Kidney capillary endothelial cell (primary cell): ENCODE data around the gene COLEC11.

Source experiments
- DNase-seq: peaks from one replicate; pipeline ENCODE4 v3.0.0-alpha.2; 2018; ENCODE audit warnings: low spot score

The COLEC11 gene

DNA sequence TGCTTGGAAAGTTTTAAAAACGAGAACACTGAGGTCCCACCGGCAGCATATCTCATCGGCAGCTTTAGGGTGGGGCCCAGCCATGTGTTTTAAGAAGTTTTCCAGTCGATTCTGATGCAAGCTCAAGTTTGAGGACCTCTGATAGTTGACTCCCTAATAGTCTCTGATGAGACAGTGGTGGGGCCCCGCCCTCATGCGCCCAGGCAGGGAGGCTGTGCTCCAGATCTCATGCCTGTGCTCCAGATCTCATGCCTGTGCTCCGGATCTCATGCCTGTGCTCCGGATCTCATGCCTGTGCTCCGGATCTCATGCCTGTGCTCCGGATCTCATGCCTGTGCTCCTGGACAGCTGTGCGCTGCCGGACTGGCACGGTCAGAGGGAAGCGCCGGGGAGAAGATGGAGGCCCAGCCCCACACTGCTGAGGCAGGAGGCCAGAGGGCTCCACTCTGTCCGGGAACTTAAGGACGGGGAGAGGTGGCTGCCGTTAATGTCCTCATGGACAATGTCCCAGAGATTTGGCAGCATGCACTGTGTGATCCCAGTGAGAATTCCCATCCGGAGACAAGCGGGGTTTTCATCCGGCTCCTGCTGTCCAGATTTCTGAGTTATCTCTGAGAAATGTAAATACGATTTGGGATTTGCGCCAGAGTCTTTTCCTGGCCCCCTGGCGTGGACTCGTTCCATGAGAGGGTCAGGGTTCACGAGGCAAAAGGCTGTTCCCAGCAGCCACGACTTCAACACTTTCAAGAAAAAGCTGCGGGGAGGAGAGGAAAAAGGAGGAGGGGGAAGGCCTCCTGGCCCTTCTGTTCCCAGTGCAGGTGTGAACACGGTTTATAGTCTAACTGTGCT is 9.4 kb upstream of the COLEC11 start:
- DNase-seq: no peak

DNA sequence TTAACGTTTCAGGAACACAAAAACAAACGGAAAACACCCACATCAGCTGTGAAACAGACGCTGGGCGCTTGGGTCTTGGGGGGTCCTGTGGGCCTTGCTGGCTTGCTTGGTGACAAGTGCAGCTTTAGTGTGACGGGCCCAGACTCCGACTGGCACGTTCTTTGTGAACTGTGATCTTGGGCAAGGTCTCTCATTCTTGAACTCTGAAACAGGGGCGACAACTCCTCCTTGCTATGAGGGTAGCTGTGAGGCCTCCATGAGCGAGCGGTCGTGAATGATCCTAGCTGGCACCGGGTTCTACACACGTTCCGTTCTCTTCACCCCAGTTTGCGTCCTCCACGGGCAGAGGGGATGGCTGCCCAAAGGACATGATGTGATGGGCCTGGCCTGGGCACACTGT is 8.7 kb upstream of the COLEC11 start:
- DNase-seq: no peak

DNA sequence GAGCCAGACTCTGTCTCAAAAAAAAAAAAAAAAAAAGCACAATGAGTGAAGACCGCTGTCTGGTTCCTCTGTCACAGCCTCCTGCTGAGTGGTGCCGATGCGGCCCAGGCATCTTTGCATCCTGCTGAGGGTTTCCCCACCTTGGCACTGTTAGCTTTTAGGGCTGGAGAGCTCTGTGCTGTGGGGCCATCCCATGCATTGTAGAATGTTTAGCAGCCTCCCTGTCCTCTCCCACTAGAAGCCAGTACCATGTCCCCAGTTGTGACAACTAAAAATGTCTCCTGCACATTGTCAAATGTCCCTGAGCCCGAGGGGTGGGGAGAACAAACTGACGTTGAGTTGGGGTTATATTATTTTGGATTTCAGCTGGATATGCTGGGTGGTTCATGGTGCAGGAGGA is 7.9 kb upstream of the COLEC11 start:
- no peak for DNase-seq

DNA sequence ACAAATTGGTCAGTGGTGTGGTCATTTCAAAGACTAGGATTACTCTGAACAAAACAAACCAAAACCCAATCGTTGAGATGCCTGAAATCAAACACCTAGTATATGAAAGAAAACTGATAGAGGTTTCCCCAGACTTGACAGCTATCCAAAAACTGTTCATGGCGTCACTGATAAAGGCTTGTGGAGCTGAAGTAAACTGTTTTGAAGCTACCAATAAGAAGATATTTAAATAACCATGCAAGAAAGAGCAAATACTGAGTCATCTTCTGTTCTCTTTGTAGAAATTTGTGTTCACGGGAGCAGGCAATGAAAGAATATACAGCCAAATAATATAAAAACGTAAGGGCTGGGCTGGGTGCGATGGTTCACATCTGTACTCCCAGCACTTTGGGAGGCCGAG is 7.5 kb upstream of the COLEC11 start:
- DNase-seq: no peak

DNA sequence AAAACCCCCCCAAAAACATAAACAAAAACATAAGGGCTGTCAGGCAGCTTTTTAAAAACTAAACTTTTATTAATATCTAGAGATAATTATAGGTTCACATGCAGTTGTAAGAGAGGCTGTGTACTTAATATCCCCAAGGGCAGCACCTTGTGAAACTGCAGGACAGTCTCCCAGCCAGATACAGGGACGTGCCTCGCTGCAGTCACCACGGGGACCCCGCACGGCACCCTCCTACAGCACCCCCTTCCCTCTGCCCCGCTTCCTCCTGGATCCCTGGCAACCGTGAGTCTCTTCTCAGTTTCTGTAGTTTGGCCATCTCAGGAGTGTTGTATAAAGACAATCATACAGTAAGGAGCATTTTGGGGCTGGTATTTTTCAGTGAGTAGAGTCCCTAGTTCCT is 6.8 kb upstream of the COLEC11 start:
- no peak for DNase-seq

DNA sequence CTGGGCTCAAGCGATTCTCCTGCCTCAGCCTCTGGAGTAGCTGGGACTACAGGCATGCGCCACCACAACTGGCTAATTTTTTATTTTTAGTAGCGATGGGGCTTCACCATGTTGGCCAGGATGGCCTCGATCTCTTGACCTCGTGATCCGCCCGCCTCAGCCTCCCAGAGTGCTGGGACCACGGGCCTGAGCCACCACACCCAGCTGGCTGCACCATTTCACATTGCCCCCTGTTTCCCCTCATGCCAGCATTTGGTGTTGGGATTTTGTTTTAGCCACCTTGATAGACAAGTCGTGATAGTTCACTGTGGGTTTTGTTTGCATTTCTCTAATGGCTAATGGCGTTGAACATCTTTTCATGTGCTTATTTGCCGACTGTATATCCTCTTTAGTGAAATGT is 5.8 kb upstream of the COLEC11 start:
- no peak for DNase-seq

DNA sequence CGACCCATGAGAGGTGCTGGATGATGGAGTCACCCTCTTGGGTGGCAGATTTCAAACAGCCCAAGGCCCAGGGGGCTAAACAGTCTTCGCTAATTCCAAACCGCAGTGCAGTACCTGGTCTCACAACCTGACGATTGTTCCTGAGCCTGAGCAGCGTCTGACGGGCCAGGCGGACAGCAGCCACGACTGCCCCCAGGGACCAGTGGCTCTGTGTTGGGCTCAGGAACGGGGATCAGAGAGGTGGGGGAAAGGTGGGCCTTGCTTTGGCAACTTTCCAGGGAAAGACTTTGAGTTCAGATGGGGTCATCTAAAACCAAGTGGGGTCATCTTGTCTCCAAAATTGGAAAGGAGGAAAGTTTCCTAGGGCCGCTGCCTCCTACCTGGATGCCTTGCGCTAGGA is 492 bp downstream of the COLEC11 start:
- no peak for DNase-seq

DNA sequence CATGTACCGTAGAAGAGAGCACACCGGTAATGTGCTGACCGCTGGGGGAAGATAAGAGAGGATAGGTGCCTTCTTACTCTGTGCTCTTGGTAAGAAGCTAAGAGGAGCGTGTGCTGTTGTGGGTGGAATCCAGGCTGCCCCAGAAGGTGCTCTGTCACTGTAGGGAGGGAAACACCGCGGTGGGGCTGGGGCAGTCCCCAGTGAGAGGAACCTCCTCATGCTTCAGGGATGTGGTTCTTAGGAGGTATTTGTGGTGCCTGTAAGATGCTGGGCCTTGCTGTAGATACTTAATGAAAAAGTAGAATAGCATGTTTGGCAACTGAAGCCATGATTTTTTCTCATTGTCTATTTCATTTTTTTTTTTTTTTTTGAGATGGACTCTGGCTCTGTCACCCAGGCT is 1.1 kb downstream of the COLEC11 start:
- DNase-seq: no peak

DNA sequence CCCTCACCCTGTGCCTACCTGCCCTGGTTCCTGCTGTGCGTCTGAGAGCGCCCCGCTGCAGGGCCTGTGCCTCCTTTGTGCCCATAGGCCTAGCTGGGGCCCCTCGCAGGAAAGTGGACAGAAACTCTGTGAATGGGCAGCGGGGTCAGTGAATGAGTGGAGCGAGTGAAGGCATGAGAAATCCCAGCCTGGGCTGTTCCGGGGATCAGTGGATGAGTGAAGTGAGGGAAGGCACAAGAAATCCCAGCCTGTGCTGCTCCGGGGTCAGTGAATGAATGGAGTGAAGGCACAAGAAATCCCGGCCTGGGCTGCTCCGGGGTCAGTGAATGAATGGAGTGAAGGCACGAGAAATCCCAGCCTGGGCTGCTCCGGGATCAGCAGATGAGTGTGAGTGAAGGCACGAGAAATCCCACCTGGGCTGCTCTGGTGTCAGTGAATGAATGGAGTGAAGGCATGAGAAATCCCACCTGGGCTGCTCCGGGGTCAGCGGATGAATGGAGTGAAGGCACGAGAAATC is 2.0 kb downstream of the COLEC11 start:
- DNase-seq: no peak

DNA sequence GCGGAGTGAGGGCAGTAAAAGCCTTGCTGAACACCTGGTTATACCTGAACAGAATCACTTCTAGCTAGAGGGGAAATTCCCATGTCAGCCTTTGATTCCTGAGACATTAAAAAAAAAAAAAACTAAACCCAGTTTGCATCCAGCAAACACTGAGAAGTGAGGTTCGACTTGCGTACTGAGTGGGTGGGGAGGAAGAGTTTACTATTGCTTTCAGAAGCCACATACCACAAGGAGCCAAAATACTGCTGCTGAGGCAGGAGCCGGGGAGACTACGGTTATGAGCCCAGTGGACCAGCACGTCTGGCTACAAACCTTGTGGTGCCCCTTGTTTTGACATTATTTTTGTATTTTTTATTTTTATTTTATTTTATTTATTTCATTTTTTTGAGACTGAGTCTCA is 2.7 kb downstream of the COLEC11 start:
- DNase-seq: no peak

DNA sequence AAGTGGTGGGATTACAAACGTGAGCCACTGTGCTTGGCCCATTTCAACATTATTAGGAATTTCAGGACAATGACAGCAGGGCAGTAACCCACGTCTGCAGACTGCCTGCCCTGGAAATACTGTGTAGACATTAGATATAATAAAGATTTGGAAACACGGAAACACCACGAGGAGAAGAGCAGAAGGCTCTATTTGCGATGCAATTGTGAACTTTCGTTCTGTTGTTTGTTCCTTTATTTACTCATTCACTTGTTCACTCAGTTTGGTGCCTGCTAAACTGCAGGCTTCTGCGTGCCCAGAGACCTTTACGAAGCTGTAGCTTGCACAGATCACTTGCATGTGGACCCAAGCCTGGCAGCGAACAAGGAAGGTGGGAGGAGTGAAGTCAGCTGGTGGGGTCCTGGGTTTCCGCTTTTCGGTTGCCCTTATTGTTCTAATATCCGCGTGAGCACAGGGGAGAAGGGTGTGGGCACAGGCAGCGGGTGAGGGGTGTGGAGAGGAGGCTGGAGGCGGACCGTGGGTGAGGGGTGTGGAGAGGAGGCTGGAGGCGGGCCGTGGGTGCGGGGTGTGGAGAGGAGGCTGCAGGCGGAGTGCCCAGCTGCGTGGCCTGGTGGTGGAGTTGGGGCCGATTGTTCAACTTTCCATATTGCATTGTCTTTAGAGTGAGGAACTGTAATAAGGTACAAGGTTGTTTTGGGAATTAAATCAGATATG is 3.4 kb downstream of the COLEC11 start:
- DNase-seq: no peak

DNA sequence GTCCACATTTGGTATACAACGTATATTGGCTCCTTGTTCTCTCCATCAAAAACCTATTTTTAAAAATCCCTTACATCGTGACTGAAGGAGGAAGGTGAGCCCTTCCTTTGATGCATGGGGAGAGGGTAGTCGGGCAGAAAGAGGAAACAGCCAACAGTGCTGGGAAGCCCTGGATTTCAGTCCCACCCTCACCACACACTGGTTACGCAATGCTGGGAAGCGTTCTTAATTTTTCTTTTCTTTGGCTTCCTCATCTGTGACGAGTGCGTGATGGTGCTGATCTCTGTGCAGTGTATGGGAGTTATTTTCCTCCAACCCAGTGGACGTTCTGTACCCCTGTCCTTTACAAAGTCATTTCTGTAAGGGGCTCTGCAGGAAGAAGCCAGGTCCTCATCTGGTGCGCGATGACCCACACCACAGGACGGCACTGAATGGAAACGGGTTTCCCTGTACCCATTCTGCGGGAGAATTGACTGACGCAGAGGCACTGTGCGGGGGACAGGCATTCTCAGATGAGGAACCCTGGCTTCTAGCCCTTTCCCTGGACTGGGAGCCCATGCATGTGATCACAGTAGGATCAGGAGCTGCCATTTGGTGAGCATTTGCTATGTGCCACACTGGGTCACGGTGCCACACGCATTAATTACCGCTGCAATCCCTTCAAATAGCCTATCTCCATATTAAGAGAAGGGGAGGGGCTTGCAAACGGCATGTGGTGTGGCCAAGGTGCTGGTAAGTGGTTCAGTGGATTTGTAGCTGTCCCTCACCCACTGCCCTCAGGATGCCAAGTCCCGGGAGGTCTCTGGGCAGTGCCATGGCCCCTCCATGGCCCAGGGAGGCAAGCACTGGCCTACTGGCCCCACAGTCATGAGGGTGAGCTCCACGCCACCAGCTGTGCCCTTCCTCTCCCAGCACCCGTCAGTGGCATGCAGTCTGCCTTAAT is 4.3 kb downstream of the COLEC11 start:
- no peak for DNase-seq

DNA sequence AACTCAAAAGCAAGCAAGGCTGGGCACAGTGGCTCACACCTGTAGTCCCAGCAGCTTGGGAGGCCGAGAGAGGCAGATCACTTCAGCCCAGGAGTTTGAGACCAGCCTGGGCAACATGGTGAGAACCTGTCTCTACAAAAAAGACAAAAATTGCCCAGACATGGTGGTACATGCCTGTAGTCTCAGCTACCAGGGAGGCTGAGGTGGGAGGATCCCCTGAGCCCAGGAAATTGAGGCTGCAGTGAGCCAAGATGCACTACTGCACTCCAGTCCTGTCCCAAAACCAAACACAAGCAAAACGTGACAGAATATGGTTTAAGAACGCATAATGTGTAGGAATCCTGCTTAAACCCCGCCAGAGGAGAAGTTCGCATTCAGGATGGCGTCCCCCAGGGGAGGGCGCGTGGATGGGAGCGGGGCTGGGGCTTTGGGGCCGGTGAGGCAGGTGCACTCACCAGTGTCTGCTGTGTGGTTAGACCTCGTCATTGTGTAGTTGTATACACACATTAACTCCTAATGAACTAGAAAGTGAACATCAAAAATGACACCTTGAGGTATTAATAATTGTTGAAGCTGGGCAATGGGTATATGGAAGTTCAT is 5.4 kb downstream of the COLEC11 start:
- no peak for DNase-seq

DNA sequence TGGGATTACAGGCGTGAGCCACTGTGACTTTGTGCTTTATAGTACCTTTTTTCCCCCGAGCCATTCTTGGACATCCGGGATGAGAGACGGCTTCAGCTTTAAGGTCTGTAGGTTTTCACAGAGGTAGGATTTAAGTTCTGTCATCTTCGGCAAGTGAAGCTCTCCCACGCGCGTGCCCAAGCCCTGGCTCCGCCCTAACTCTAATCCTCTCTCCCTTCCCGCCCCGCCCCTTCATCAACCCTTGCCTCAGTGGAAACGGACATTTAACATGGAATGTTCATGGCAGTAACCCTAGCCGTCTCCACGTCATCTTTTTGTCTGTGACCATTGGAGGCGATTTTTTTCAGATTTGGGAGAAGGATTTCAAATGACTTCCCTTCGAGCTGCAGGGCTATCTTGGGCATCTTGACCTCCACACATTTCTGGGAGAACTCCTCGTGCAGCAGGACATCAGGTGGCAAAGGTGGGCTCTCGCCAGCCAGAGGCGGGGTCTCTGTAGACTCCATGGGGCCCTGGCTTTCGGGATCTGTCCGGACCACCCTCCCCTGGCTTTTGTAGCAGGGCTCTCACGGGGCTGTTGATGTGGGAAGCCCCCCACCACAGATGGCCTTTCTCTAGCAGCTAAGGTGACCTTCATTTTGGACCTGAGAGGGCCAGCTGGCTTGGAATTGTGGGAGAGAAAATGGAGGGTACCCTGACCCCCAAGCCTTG is 6.8 kb downstream of the COLEC11 start:
- no peak for DNase-seq

DNA sequence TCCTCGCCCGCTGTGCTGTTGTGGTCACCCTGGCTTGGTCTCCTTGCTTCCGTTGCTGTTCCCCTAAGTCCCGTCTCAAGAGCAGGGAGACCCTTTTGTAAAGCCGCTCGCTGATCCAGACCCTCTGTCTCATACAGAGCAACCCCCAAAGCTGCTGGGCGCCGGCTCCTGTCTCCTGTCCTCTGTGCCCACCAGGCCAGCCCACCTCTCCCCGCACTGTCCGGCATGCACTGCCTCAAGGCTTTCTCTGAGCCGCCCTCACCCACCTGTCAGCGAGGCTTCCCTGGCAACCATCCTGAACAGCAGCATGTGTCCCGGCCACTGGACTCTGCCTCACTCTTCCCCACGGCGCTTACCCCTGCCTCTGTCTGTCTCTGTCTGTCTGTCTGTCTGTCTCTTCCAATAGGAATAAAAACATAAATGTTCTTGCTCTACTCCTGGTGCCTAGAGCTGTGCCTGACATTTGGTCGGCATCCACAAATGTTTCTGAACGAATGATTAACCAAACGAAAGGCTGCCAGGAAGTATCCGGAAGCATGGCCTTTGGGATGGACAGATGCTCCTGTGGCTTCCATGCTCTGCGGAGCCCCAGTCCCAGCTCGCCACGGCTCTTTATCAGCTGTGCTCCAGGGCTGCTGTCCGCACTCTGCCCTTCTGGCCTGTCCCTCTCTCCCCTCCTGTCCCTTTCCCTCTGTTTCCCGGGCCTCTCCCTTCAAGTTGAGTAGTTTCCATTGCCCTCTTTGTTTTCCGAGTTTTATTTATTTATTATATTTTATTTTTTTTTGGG is 7.8 kb downstream of the COLEC11 start:
- no peak for DNase-seq

DNA sequence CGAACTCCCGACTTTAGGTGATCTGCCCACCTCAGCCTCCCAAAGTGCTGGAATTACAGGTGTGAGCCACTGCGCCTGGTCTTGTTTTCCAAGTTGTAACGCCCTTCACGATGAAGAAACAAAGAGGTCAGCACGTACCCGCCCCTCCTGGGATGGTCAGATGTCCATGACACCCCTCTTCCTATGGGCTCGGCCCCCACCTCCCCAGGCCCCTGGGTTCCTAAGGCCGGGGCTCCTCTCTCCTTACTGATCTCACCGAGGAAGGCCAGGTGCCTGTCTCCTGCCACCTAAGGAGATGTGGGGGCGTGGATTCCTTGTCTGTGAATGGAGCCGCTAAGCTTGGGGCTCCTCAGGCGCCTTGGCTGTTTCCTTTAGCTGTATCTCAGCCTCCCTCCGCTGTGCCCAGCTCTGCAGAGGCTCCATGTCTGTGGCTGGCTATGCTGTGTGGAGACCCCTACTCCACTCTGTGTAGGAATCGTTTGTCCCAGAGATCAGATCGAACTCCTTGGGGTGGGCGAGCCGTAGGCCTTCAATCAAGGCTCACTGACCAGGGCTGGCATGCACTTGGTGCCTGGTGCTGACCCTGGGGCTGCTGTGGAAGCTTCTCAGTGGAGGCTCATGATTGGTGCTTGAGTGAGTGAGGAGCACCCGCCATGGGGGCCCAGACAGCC is 8.8 kb downstream of the COLEC11 start:
- no peak for DNase-seq

DNA sequence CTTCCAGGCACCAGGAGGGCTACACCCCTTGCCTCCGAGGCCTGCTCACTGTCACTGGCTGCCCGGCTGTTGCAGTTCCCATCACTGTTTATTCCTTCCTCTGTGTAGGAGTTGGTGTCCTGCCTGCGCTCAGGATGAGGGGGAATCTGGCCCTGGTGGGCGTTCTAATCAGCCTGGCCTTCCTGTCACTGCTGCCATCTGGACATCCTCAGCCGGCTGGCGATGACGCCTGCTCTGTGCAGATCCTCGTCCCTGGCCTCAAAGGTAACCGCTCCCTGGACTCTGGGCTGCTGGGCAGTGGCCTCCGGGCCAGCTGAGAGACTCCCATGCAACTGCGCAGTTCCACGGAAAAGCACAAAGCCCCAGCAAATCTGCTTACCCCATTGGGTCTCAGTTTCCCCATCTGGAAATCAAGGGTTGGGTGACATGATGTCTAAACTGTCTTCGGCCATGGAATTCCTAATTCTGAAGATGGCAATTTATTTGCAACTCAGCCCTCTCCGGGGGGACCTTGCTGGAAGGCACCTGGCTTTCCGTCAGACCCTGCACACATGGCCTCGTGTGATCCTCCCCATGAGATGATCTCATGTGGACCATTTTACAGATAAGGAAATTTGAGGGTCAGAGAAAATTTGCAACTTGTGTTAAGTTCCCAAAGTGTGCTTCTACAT is 9.4 kb downstream of the COLEC11 start:
- no peak for DNase-seq

DNA sequence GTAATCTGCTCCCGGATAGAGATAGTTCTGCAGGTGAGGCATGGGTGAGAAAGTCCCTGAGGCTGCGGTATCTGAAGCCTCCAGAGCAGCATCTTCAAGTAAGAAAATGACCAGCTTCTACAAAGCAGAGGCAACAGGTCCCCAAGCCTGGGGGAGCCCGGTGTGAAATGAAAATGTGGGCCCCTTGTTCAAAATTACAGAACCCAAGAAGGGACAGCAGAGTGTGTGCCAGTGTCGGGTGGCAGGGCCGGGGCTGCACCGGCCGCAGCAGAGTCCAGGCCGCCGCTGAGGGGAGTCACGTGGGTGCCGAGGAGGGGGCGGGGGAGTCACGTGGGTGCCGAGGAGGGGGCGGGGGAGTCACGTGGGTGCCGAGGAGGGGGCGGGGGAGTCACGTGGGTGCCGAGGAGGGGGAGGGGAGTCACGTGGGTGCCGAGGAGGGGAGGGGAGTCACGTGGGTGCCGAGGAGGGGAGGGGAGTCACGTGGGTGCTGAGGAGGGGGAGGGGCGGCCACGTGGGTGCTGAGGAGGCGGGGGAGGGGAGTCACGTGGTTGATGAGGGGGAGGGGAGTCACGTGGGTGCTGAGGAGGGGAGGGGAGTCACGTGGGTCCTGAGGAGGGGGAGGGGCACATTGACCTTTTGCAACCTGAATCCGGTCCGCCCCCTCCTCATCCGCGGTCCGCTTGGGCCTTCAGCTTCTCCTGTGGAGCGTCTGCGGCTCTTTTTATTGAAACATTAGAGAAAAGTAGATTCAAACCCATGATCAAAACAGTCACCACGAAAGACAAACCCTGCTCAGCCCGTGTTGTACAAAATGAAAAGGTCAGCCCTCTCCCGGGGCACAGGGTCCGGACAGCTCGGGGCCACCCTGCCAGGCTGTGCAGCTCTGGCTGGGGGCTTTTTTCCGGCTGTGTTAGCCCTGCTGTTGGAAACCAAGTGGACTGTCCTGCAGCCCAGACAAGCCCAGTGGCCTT is 10.4 kb downstream of the COLEC11 start:
- no peak for DNase-seq
